Measurements from ENCODE around the gene CPLANE2.
A peak's percentile ranks its signal among the peaks of the same experiment; 100 is the strongest.

CPLANE2 gene

GRCh38 chr1:16235944-16236510 is 956 bp downstream of the CPLANE2 start:
- TF ChIP-seq CTCF (IDR thresholded peaks at IDR 0.05) = no peak
- peaks cover 7% of the 10 kb centered on the region for H3K27me3 Mint-ChIP-seq (ENCODE audit: low read depth, poor library complexity)

DNA sequence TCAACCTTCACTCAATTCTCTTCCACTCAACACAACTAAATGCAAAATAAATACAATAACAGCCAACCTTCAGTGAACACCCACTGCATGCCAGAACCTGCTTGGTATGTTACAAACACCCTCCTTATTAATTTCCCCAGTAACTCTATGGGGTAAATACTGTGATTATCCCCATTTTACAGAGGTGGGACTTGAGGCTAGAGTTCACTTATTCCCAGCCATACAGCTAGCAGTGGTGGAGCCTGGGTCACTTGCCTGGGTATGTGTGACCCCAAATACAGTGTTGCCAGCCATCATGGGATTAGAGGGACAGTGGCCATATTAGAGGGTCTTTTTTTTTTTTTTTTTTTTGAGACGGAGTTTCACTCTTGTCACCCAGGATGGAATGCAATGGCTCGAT is 1.6 kb downstream of the CPLANE2 start:
- TF ChIP-seq CTCF (IDR thresholded peaks at IDR 0.05) = no peak
- no peak overlapping the region for H3K4me3 Mint-ChIP-seq
- peaks cover 21% of the 10 kb centered on the region for H3K4me1 Mint-ChIP-seq
- H3K36me3 Mint-ChIP-seq (ENCODE audit: low read depth) = no peaks in the 10 kb centered on the region
- no peaks in the 10 kb centered on the region for H3K9me3 Mint-ChIP-seq
- H3K27me3 Mint-ChIP-seq (ENCODE audit: low read depth, poor library complexity) = peaks cover 12% of the 10 kb centered on the region
- H3K27ac Mint-ChIP-seq = no peak overlapping the region
- DNase-seq = no peak

More at GRCh38 chr1:16235944-16236510, 956 bp downstream of the CPLANE2 start:
- H3K36me3 Mint-ChIP-seq (ENCODE audit: low read depth) = no peaks in the 10 kb centered on the region
- no peak for DNase-seq
- no peak overlapping the region for H3K27ac Mint-ChIP-seq
- H3K4me3 Mint-ChIP-seq = peak overlapping the region; percentile 86
- peaks cover 22% of the 10 kb centered on the region for H3K4me1 Mint-ChIP-seq
- no peaks in the 10 kb centered on the region for H3K9me3 Mint-ChIP-seq

DNA sequence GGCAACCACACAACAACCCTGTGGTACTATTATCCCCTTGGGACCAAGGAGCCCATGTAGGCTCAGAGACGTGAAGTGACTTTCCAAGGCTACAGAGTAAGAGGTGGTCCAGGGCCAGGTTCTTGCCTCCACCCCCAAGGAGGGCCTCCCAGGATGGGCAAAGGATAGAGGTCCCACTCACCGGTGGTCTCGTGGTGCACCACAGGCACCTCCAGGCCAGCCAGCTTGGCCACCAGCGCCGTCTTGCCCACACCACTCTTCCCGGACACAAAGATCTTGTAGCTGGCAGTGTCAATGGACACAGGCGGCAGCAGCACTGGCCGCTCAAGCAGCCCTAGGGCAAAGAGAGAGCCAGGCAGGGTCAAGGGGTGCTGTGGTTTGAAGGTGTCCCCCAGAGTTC is 3.6 kb downstream of the CPLANE2 start:
- no peak for DNase-seq
- Mint-ChIP-seq H3K4me3 (no peak overlapping the region), H3K36me3 (ENCODE audit: low read depth) (no peaks in the 10 kb centered on the region), H3K27ac (no peak overlapping the region), H3K4me1 (peaks cover 25% of the 10 kb centered on the region), H3K27me3 (ENCODE audit: low read depth, poor library complexity) (peaks cover 31% of the 10 kb centered on the region), H3K9me3 (no peaks in the 10 kb centered on the region)
- TF ChIP-seq CTCF (IDR thresholded peaks at IDR 0.05) = no peak

DNA sequence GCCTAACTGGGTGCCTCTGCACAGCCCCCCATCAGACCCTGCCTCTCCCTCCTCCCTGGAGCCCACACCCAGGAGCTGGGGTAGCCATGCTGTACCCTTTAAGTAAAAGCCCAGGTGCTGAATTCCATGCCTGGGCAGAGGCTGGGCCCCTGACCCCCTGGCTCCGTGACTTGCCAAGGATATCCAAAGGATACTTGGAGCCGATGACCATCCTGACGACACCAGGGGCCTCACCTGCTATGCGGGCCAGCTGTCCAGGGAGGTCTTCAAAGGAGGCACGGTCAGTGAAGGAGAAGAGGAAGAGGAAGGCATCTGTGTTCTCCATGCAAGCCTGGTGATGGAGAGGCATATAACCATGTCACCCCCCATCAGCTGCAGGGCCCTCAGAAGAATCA is 4.7 kb downstream of the CPLANE2 start:
- TF ChIP-seq CTCF (IDR thresholded peaks at IDR 0.05) = no peak
- no peak overlapping the region for H3K27ac Mint-ChIP-seq
- no peaks in the 10 kb centered on the region for H3K36me3 Mint-ChIP-seq (ENCODE audit: low read depth)
- H3K4me1 Mint-ChIP-seq = peaks cover 28% of the 10 kb centered on the region
- H3K27me3 Mint-ChIP-seq (ENCODE audit: low read depth, poor library complexity) = peaks cover 42% of the 10 kb centered on the region
- DNase-seq = no peak
- H3K4me3 Mint-ChIP-seq = no peak overlapping the region
- peaks cover 4% of the 10 kb centered on the region for H3K9me3 Mint-ChIP-seq

- Mint-ChIP-seq H3K27me3 (ENCODE audit: low read depth, poor library complexity) (peaks cover 49% of the 10 kb centered on the region), H3K36me3 (ENCODE audit: low read depth) (no peaks in the 10 kb centered on the region), H3K4me3 (no peak overlapping the region), H3K9me3 (peaks cover 8% of the 10 kb centered on the region), H3K4me1 (peaks cover 23% of the 10 kb centered on the region), H3K27ac (no peak overlapping the region)
- no peak for TF ChIP-seq CTCF (IDR thresholded peaks at IDR 0.05)
- DNase-seq = no peak
Observed at GRCh38 chr1:16231331-16232315, 5.4 kb downstream of the CPLANE2 start.

Data from nephron progenitor cell (in vitro differentiated cells).